ENCODE results near the gene ERAP2. TPM values are rescaled to one million over a fixed set of nuclear protein-coding genes. Genes with fewer than 3 reads are reported as not detected.

ERAP2 gene
- polyA plus RNA-seq, 12 donors: 2.0 to 22.8 (median 13.5) TPM; not detected in 1

- DNase-seq: no peak
These were observed 81.2 kb downstream of the ERAP2 start for GRCh38 chr5:96957254-96958049.

- no peak for DNase-seq
These were observed 82.7 kb downstream of the ERAP2 start for GRCh38 chr5:96958977-96959376.

- DNase-seq: no peak
These were observed 84.8 kb downstream of the ERAP2 start for GRCh38 chr5:96961053-96961452.

GRCh38 chr5:96962540-96962991, 86.3 kb downstream of the ERAP2 start:
- no peak for DNase-seq

- DNase-seq: peak; percentile 72
These were observed 87.0 kb downstream of the ERAP2 start for GRCh38 chr5:96963267-96963666.

GRCh38 chr5:96966801-96967200, 90.5 kb downstream of the ERAP2 start:
- DNase-seq: no peak

GRCh38 chr5:96967400-96967799, 91.1 kb downstream of the ERAP2 start:
- no peak for DNase-seq

GRCh38 chr5:96968074-96968473, 91.8 kb downstream of the ERAP2 start:
- no peak for DNase-seq

- DNase-seq: no peak
These were observed 92.3 kb downstream of the ERAP2 start for GRCh38 chr5:96968614-96969013.

Other genes starting within 250 kb of the ERAP2 start
- gene CAST, start 214.1 kb upstream of the ERAP2 start, polyA plus RNA-seq (ENCODE audit: insufficient read length in 12 of 12): 100 to 1,000 TPM in 11 of 12 donors, not detected in 1; 123 to 261 (median 147) TPM
- 10 to 100 TPM in 11 of 12 donors, not detected in 1; 11.0 to 57.9 (median 28.4) TPM for gene ERAP1, start 68.6 kb upstream of the ERAP2 start, polyA plus RNA-seq (ENCODE audit: insufficient read length in 12 of 12)
- gene LNPEP, start 59.6 kb downstream of the ERAP2 start, polyA plus RNA-seq (ENCODE audit: insufficient read length in 12 of 12): 10 to 100 TPM in 11 of 12 donors, not detected in 1; 16.4 to 28.3 (median 21.6) TPM

Data from muscle of arm (tissue), 12 donors.